ENCODE measurements around the gene CES1.

DNA sequence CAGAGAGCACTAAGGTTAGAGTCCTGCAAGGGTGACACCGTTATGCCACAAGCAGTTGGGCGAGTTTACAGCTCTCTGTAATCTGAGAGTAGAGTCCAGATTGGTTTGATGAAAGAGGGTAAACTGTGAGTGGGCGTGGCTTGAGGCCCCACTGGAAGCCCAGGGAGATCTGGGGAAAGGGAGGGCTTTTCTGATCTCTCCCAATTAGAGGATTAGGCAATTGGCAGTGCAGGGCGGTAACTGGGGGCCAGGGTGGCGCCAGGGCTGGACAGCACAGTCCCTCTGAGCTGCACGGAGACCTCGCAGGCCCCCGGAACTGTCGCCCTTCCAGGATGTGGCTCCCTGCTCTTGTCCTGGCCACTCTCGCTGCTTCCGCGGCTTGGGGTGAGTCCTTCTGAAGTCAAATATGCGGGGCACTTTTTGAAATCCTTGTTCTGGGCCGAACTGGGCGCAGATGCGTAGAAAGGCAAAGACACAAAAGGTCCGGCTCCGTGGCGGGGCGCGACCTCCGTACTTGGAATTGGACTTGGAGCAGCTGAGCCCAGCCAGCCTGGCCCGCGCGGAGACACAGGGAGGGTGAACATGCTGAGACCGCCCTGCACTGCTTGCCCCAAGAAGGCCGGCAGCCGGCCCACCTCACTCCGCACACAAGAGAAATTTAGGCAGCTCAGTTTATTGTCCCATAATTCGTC is 72.4 kb downstream of the CES1 start:
- TF ChIP-seq, protein P1, sequence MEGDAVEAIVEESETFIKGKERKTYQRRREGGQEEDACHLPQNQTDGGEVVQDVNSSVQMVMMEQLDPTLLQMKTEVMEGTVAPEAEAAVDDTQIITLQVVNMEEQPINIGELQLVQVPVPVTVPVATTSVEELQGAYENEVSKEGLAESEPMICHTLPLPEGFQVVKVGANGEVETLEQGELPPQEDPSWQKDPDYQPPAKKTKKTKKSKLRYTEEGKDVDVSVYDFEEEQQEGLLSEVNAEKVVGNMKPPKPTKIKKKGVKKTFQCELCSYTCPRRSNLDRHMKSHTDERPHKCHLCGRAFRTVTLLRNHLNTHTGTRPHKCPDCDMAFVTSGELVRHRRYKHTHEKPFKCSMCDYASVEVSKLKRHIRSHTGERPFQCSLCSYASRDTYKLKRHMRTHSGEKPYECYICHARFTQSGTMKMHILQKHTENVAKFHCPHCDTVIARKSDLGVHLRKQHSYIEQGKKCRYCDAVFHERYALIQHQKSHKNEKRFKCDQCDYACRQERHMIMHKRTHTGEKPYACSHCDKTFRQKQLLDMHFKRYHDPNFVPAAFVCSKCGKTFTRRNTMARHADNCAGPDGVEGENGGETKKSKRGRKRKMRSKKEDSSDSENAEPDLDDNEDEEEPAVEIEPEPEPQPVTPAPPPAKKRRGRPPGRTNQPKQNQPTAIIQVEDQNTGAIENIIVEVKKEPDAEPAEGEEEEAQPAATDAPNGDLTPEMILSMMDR (IDR thresholded peaks at IDR 0.05): no peak
- no peak for TF ChIP-seq POLR2A (IDR thresholded peaks at IDR 0.05)
